NCI-H345 (cell line): ENCODE measurements around the gene MGAT5B.

ENCODE experiments used
- DNase-seq: peaks from one replicate; lab custom pipeline; 2025; lab: John Stamatoyannopoulos, UW

The MGAT5B gene

DNA sequence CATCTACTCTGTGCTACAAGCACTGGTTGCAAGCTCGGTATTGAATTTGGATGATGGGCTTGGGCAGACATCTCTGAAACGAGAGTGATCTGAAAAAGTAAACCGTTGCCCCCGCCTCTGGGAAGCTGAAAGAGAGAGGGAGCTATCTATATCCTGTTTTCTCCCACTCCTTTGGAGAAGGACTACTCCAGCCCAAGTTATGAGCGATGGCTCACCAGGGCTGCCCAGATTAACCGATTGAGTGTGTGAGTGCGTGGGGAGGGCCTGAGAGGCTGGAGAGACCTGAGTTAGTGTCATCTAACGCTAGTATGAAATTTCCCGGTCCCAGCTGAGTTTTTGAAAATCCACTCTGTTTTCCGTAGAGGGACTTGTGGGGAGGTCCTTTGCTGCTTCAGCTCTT is 11.5 kb downstream of the MGAT5B start:
- DNase-seq = no peak

DNA sequence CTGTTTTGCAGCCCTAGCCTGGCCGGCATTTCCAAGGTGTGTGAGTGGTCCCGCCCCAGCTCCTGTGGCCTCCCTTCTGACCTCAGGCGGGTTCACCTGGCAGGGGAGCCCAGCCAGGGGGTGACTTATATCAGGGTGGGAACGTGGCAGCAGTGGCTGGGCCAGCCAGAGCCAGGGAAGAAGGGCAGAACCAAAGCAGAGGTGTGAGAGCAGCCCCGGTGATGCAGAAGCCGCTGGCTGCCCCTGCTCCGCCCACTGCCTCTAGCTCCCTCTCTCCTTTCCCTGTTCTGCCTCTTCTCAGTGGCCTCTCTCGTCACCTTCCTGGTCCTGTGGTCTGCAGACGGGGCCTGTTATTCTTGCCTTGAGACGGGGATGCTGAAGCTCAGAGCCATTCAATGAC is 12.1 kb downstream of the MGAT5B start:
- no peak for DNase-seq

DNA sequence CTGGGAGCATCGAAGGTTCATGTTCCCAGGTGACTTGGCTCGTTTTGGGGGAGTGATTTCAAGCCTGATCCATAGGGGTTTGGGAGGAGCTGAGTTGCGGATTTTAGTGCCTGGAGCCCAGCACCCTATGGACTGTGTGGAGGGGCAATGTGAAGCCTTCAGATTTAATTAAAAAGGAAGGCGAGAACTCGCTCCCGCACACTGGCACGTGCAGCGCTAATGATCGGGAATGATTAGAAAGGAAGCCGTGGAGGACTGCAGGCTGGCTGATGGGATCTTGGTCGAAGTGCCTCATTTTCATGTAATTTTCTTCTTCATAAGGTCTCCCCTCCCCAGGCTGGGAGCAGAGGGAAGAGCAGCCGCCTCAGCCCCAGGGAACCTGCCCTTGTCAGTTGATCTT is 12.8 kb downstream of the MGAT5B start:
- no peak for DNase-seq

DNA sequence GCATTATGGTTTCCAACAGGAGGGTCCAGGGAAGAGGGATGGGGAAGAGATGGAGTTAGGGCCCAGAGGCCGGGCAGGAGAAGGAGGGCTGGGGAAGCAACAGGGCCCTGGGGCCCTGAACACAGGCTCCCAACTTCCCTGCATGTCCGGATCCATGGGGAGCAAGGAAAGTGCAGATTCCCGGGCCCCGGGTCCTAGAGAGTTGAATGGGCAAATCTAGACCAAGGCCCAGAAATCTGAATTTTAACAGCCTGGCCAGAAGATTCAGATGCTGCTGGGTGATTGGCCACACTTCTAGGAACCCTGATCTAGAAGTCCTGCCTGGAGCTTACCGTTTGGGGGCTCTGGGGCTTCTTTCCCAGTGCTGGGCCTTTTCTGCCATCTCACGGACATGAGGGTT is 13.2 kb downstream of the MGAT5B start:
- DNase-seq = no peak

DNA sequence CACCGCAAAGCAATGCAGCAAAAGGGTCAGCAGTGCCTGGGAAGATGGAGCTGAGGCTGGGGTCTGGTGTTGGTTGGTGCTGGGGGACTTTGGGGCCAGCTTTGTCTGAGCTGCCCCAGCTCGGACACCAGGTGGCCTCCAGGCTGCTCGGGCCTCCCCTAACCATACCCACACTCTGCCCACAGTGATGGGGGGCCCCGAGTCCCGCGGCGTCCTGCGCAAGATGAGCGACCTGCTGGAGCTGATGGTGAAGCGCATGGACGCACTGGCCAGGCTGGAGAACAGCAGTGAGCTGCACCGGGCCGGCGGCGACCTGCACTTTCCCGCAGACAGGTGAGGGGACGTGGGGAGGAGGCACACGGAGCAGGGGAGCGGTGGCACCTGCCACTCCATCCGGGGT is 13.8 kb downstream of the MGAT5B start:
- DNase-seq = no peak

DNA sequence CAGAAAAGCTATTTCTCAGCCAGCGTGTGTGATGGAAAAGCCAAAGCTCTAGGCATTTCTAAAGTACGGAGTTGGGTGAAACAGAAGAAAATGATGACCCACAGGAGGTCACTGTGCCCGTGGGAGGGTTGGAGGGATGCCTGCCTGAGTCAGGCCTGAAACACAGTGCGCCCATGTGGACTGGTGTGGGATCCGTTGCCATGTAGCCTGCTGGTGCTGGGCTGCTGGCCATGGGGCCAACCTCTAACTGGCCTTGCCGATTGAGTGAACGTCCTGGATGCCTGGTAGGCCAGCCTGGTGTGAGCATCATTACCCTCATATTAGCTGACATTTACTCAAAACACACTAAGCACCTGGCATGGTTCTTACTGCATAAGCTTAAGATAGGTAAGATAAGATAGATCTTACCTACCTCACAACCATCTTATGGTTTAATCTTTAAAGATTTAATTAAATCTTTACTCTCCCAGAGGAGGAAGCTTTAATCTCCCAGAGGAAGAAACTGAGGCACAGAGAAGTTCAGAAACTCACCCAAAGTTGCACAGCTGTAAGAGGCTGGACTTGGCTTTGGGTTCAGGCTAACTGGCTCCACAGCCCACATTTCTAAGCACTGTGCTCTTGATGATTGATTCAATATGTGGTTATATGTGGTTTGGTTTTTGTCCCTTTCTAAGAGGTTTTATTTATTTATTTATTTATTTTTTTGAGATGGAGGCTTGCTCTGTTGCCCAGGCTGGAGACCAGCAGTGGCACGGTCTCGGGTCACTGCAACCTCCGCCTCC is 15.7 kb downstream of the MGAT5B start:
- DNase-seq = no peak

DNA sequence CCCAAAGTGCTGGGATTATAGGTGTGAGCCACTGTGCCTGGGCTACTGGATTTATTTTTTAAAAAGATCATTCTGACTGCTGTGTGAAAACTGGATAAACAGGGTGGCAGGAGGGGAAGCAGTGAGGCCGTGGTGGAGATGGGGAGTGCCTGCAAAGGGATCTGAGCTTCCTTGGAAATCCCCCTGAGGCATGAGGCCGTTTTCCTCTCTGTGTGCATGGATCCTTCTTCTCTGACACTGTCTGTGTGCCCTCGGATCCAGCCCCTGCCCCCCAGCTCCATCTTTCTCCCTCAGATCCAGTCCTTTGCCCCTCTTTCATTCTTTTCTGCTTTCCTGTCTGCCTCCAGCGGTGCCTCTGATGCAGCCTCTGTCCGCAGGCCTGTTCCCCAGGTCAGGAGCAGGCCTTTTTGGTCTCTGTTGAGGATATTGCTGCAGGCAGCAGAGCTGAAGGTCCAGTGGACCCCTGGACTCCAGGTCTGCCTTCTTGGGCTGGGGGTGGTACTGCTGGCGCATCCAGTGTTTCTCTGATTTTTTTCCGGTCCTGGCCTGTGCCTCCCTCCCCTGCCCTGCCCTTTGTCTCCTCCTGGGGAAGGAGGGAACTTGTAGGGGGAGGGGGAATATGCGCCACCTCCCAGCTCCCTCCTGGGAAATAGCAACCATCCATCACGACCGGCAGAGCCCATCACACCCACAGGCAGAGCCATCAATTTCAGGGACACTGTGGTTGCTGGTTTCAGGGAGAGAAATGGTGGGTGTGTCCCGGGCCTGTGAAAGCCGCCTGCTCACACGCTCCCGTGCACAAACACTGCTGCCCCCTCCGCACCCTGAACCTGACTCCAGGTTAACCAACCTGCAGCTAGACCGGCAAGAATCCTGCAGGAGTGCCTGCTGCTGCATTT is 17.0 kb downstream of the MGAT5B start:
- no peak for DNase-seq

DNA sequence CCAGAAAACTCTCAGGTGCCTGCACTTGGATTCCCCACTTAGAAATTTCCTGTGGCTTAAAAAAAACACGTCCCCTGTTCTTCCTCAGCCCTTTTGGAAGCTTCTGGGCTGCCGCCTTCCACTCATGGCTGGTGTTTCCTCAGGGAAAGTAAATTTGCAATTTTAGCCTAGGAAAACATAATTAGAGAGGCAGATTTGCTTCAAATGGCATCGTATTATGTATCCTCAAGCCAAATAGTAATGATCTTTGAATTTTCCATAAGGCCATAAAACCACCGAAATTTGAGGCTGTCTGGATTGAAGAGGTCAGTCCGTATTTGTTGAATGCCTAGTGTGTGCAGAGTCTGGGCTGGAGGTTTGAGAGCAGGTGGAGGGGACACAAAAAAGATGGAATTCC is 17.7 kb downstream of the MGAT5B start:
- no peak for DNase-seq

DNA sequence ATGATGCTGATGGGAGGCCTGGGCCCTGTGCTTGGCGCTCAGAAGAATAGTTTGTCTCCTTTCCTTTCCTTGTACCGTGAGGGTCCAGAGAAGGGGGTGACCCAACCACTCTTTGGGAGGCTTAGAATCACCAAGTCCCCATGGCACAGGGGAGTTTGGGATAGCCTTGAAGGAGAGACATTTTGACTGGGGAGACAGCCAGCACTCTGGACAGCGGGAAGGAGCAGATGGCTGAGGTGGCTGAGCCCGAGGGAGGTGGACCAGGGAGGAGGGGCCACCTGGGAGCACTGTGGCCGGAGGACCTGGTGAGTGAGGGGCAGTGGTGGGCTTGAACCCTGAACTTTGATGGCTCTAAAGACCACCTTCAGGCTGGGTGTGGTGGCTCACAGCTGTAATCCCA is 18.2 kb downstream of the MGAT5B start:
- DNase-seq = no peak

DNA sequence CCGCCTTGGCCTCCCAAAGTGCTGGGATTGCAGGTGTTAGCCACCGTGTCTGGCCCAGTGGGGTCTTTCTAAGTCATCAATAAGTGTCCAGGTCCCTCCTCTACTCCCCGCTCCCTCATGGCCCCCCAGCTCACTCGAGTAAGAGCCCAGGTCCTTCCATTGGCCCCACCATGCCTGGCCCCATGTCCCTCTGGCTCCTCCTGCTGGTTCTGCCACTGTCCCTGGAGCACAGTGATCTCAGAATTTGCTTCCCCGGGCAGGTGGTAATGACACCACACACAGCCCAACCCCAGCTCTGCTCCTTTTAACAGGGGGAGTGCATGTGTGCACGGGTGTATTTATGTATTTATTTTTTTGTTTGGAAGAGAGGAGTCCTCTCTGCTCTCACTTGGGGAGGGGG is 19.6 kb downstream of the MGAT5B start:
- DNase-seq = no peak

DNA sequence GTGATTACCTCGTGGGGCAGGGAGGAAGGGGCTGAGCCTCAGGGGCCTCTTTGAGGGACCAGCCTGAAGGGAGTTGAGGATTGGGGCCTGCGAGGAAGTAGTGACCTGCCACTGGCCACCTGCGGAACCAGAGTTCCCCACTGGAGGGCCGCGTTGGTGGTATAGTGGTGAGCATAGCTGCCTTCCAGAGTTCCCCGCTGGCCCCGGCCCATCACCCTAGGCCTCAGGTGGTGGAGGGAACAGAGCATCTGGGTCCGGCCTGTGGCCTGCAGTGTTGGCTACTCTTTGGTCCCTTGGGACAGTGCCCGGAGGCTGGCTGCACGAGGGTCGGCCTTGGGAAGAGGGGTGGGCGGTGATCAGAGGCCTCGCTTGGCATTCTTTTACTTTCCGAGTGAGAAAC is 20.5 kb downstream of the MGAT5B start:
- no peak for DNase-seq

DNA sequence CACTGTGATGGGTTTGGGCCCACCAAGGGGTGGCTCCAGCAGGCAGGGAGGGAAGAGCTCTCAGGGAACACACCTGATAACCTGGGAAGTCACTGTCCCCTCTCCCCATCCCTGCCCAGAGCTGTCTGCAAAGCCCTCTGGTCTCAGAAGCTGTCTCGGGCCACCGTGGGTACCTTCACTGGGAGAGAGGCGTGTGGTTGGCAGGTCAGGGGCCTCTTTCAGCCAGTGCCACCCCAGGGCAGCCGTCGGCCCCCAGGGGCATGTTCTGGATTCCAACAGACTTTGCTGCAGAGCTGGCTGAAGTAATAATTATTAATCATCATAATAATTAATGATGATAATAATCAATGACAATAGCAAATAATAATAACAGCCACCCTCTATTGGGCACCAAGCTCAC is 21.1 kb downstream of the MGAT5B start:
- DNase-seq = no peak

DNA sequence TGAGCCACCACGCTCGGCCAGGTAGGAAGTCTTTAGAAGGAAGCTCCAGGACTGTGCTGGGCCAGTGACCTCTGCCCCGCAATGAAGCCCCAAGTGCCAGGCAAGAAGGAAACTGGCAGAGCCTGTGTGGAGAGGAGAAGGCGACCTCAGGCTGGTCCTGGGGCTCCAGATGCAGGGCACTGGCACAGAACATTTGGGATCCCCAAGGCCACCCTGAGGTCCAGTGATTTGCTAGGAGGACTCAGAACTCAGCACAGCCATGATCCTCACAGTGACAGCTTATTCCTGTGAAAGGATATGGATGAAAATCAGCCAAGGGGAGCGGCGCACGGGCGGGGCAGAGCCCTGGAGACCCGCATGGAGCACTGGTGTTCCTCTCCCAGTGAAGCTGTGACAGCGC is 24.1 kb downstream of the MGAT5B start:
- DNase-seq = no peak

DNA sequence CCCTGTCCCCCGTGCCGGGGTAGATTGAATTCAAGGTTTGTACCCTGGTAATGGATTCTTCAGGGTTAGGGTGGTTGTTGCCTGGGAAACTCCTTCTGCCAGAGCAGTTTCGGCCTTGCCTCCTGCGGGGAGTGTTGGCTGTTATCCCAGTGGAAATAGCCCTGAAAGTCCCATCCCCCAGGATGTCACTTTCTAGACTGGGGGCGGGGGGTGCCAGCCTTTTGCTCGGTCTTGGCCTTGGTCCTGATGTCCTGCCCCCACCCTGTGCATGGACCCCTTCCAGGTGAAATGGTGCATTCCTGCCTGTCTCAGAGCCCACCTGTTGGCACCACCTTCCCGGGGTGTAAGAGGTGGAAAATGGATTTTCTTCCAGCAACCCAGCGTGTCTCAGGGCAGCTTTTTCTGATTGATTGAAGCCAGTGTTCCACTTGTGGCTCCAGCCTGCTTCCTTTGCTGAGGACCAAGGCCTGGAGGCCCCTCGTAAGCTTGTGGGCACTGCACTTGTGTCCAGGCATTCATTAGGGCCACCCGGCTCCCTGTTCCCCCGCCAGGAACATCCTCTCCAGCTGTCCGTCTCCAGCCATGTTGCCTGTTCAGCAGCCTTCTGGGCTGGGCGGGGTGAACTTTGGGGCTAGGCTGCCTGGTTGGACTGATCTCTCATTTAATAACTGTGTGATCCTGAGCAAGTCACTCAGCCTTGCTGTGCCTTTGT is 25.6 kb downstream of the MGAT5B start:
- peak; percentile 62 for DNase-seq

DNA sequence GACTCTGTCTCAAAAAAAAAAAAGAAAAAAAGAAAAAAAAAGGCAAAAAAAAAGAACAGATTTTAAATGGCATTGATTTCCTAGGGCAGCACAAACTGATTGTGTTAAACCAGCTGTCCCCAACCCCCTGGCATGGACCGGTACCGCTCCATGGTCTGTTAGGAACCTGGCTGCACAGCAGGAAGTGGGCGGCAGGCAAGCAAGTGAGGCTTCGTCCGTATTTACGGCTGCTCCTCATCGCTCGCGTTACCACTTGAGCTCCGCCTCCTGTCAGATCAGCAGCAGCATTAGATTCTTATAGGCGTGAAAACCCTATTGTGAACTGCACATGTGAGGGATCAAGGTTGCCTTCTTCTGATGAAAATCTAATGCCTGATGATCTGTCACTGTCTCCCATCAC is 26.6 kb downstream of the MGAT5B start:
- DNase-seq = no peak

DNA sequence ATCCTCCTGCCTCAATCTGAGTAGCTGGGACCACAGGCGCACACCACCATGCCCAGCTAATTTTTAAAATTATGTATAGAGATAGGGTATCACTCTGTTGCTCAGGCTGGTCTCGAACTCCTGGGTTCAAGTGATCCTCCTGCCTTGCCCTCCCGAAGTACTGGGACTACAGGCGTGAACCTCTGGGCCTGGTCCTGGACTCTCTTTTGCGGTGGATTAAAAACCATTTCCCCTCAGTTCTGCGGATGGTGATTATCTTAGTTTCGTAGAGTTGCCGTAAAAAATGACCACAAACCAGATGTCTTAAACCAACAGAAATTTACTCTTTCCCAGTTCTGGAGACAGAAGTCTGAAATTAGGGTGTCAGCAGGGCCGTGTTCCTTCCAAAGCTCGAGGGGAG is 28.8 kb downstream of the MGAT5B start:
- DNase-seq = no peak

DNA sequence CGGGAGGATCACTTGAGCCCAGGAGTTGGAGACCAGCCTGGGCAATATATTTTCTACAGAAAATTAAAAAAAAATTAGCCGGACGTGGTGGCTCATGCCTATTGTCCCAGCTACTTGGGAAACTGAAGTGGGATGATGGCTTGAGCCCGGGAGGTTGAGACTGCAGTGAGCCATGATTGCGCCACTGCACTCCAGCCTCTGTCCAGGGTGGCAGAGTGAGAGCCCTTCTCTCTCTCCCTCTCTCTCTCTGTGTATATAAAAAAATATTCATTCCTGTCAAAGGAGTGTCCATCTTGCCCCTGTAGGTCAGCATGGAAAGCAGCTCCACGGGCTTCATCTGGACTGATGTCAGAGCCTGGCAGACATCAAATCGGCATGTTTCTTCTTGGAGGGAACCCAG is 31.2 kb downstream of the MGAT5B start:
- DNase-seq = no peak

DNA sequence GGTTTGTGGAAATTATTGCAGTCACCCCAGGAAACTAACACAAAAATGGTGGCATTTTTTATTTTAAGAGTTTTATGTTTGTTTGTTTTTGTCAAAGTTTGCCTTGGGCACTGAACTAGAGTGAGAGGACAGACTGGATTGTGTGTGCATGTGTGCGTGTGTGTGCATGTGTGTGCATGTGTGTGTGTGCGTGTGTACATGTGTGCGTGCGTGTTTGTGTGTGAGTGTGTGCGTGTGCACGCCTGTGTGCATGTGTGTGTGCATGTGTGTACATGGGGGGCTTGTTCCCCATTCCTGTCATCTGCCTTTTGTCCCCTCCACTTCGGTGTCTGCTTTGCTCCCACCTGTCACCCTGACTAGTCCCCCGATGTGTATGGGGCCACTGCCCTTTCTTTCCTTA is 32.5 kb downstream of the MGAT5B start:
- no peak for DNase-seq

DNA sequence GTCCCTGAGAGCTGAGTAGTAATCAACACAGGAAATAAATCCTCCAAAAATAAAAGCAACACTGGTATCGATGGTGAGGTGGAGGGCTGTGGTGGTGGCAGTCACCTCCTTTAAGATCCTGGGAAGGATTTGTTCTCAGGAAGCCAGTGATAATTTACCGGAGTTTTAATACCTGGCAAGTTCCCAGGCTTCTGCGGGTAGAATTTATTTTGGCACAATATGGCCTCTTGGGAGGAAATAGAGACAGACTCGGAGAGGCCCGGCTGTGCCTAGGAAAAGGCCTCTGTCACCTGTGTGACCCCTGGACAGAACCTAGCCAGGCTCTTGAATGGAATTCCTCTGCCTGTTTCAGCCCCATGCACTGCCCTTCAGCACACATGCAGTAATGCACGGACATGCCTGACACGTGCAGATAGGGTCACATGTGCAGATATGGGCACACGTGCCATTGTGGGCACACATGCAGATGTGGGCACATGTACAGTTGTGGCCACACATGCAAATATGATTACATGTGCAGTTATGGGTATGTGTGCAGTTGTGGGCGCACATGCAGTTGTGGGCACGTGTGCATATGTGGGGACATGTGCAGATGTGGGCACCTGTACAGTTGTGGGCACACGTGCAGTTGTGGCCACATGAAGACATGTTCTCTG is 33.5 kb downstream of the MGAT5B start:
- DNase-seq = no peak

DNA sequence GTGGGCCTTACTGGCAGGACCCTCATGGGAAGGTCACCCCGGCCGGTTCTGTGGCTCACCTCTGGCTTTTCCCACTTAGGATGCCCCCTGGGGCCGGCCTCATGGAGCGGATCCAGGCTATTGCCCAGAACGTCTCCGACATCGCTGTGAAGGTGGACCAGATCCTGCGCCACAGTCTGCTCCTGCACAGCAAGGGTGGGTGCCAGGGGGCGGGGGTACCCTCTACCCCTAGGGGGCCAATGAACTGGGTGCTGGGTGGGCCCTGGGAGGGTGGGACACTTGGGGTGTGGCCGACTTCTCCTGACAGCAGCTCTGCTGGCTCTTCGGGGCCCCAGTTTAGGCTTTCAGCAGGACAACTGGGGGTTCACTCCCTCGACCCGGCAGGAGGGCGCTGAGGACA is 34.3 kb downstream of the MGAT5B start:
- DNase-seq = no peak

DNA sequence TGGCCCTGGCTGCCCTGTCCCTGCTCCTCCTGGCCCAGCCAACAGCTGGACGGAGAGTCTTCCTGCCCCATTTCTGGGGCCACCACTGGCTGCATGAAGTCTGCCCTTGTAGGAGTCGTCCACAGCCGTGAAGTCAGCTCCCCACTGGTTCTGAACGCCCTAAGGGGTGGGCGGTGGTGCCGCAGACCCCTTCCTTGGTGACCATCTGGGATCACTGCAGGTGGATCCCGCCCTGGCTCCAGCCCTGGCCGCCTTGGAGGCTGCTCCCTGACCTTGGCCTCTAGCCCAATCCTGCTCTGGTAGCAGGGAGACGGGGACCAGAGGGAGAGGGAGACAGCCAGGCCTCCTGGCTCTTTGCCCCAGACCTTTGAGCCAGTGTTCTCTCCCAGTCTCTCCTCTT is 35.4 kb downstream of the MGAT5B start:
- DNase-seq = no peak

DNA sequence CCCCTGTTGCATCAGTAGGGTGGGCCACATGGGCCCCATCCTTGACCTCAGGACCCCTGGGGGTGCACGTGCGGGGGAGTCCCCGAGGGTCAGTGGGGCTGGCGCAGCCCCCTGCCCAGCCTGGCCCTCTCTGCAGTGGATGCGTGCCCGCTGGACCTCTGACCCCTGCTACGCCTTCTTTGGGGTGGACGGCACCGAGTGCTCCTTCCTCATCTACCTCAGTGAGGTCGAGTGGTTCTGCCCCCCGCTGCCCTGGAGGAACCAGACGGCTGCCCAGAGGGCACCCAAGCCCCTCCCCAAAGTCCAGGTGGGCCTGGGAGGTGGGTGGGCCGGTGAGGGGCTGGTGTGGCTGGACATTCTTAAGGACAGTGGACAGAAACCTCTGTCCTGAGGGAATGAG is 35.9 kb downstream of the MGAT5B start:
- no peak for DNase-seq
